Cardiac muscle cell (in vitro differentiated cells and primary cell): ENCODE results near the gene MIA3. TPM values are rescaled to one million over a fixed set of nuclear protein-coding genes. Genes with fewer than 3 reads are reported as not detected.
A peak's percentile ranks its signal among the peaks of the same experiment; 100 is the strongest.

Experiments
- DNase-seq, 2 donors: peaks; one replicate each; pipeline versions ENCODE4 v3.0.0 to v3.0.0-alpha.2; 2010 to 2017; ENCODE audit warnings: low read depth in 1 of 2, low spot score in 1 of 2
- H3K27ac ChIP-seq: fragments of 200-600 bp; sonication (generic); 2 replicates; pipeline ENCODE4 v1.5.1; 2016
- H3K27me3 ChIP-seq: fragments of 200-600 bp; sonication (generic); 2 replicates; pipeline ENCODE4 v1.6.0; 2016; ENCODE audit warnings: control low read depth
- H3K36me3 ChIP-seq: fragments of 200-600 bp; sonication (generic); 2 replicates; pipeline ENCODE4 v1.5.1; 2016; ENCODE audit warnings: control low read depth
- H3K4me1 ChIP-seq: fragments of 200-600 bp; sonication (generic); 2 replicates; pipeline ENCODE4 v1.8.1; 2017; ENCODE audit warnings: low read depth, mild to moderate bottlenecking, mixed run types
- H3K4me3 ChIP-seq: fragments of 200-600 bp; sonication (generic); 2 replicates; pipeline ENCODE4 v1.5.1; 2016; ENCODE audit warnings: mild to moderate bottlenecking
- H3K9me3 ChIP-seq: fragments of 200-600 bp; sonication (generic); 2 replicates; pipeline ENCODE4 v1.5.1; 2017; ENCODE audit warnings: low read depth, mild to moderate bottlenecking, control low read depth
- polyA plus RNA-seq: library from polyadenylated mRNA; unstranded; fragments of >200 nt; fragmentation: Nextera tagmentation; extraction: Ambion mirVana; gene quantifications from 2 replicates; pipeline ENCODE4 v1.2.1, GENCODE V29; 2016
- total RNA-seq: library from RNA; depleted of rRNA; stranded (reverse); fragments of >200 nt; gene quantifications from 2 replicates; pipeline ENCODE4 v1.2.3, GENCODE V29; 2016
- TF ChIP-seq, protein P1 (sequence below): IDR thresholded peaks from 2 replicates; pipeline ENCODE4 v1.5.1; 2012; ENCODE audit warnings: low read depth, mild to moderate bottlenecking, low read length

Gene MIA3
- total and polyA plus RNA-seq, 2 experiments from 2014 or later = 32.9 to 38.5 TPM

- no peaks in the 10 kb centered on the region for H3K9me3 ChIP-seq
- DNase-seq = no peak
- no peak overlapping the region for H3K27ac ChIP-seq
- no peak overlapping the region for H3K4me3 ChIP-seq
- no peaks in the 10 kb centered on the region for H3K27me3 ChIP-seq
- peaks cover 10% of the 10 kb centered on the region for H3K4me1 ChIP-seq
- TF ChIP-seq, protein P1, sequence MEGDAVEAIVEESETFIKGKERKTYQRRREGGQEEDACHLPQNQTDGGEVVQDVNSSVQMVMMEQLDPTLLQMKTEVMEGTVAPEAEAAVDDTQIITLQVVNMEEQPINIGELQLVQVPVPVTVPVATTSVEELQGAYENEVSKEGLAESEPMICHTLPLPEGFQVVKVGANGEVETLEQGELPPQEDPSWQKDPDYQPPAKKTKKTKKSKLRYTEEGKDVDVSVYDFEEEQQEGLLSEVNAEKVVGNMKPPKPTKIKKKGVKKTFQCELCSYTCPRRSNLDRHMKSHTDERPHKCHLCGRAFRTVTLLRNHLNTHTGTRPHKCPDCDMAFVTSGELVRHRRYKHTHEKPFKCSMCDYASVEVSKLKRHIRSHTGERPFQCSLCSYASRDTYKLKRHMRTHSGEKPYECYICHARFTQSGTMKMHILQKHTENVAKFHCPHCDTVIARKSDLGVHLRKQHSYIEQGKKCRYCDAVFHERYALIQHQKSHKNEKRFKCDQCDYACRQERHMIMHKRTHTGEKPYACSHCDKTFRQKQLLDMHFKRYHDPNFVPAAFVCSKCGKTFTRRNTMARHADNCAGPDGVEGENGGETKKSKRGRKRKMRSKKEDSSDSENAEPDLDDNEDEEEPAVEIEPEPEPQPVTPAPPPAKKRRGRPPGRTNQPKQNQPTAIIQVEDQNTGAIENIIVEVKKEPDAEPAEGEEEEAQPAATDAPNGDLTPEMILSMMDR = no peak
- peaks cover 8% of the 10 kb centered on the region for H3K36me3 ChIP-seq
These were observed 31.1 kb upstream of the MIA3 start for GRCh38 chr1:222586842-222587241.

DNA sequence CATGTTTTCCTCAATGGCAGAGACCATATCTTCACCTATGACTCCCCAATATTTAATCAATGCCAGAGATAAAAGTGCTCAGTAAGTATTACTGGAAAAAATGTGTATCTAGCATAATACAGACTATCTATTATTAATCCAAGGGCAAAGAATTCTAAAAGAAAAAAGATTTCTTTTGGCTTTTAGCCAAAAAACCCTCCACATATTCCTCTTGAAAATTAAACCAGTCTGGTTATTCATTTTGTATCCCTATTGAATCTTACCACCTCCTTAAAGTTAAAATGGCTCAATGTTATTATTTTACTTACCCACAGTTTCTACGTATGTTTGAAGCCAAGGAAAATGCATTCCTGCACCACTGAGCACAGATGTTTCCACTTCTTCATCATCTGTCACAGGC, 29.8 kb upstream of the MIA3 start:
- H3K27ac ChIP-seq = no peak overlapping the region
- no peaks in the 10 kb centered on the region for H3K36me3 ChIP-seq
- DNase-seq = no peak
- H3K27me3 ChIP-seq = no peaks in the 10 kb centered on the region
- TF ChIP-seq, protein P1 = no peak
- no peaks in the 10 kb centered on the region for H3K9me3 ChIP-seq
- no peak overlapping the region for H3K4me3 ChIP-seq
- H3K4me1 ChIP-seq = peaks cover 10% of the 10 kb centered on the region

- TF ChIP-seq, protein P1 = no peak
- DNase-seq = peak; percentile 86 to 93
- Histone ChIP-seq H3K36me3 (no peaks in the 10 kb centered on the region), H3K9me3 (no peaks in the 10 kb centered on the region), H3K27ac (peak within 1 kb of the TSS; percentile 87), H3K4me3 (peak within 1 kb of the TSS; percentile 64), H3K27me3 (no peaks in the 10 kb centered on the region), H3K4me1 (peaks cover 10% of the 10 kb centered on the region)
These were observed 28.2 kb upstream of the MIA3 start, which contains the start of gene TAF1A for GRCh38 chr1:222589462-222590302. Gene TAF1A (minus strand): TSS chr1:222589933.

- TF ChIP-seq, protein P1 = no peak
- DNase-seq = no peak
- Histone ChIP-seq H3K36me3 (no peaks in the 10 kb centered on the region), H3K27ac (no peak overlapping the region), H3K9me3 (no peaks in the 10 kb centered on the region), H3K27me3 (no peaks in the 10 kb centered on the region), H3K4me3 (no peak overlapping the region), H3K4me1 (peaks cover 10% of the 10 kb centered on the region)
These were observed 25.7 kb upstream of the MIA3 start for GRCh38 chr1:222592171-222592570.

DNA sequence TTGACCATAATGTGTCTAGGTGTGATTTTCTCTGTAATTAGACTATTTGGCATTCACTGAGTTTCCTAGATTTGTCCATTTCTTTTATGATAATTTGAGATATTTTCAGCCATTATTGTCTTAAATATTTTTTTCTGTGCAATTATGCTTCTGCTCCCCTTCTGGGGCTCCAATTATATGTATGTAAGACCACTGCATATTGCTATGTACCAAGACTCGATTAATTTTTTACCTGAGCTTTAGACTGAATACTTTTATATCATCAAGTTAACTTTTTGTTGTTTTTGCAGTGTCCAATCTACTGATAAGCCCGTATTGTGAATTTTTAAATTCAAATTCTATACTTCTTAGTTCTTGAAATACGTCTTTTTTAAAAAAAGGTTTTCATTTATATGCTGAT, 23.1 kb upstream of the MIA3 start:
- H3K9me3 ChIP-seq = no peaks in the 10 kb centered on the region
- DNase-seq = no peak
- TF ChIP-seq, protein P1 = no peak

More for the DNA sequence above, 23.1 kb upstream of the MIA3 start:
- H3K27ac ChIP-seq = no peak overlapping the region
- peaks cover 14% of the 10 kb centered on the region for H3K27me3 ChIP-seq
- H3K4me3 ChIP-seq = no peak overlapping the region
- peaks cover 6% of the 10 kb centered on the region for H3K4me1 ChIP-seq
- no peaks in the 10 kb centered on the region for H3K36me3 ChIP-seq
